HG02840 (cell line): Measurements from ENCODE around the gene MACIR.

Experiments used
- ATAC-seq: cut with Tn5 transposase; IDR thresholded peaks from one replicate; pipeline ENCODE4 v1.9.1; 2021; ENCODE audit warnings: mild to moderate bottlenecking, moderate library complexity, moderate number of reproducible peaks; ENCODE audit not compliant: unreplicated experiment, low FRiP score

Gene MACIR

GRCh38 chr5:103244398-103244797, 14.2 kb upstream of the MACIR start:
- no peak for ATAC-seq

GRCh38 chr5:103245761-103246160, 12.8 kb upstream of the MACIR start:
- no peak for ATAC-seq

GRCh38 chr5:103247118-103247517, 11.4 kb upstream of the MACIR start:
- ATAC-seq, result no peak

GRCh38 chr5:103249068-103249467, 9.5 kb upstream of the MACIR start:
- no peak for ATAC-seq

- ATAC-seq, result no peak
These were observed 3.6 kb upstream of the MACIR start for GRCh38 chr5:103254921-103255320.

- no peak for ATAC-seq
These were observed 2.9 kb upstream of the MACIR start for GRCh38 chr5:103255691-103256090.

GRCh38 chr5:103256178-103256577, 2.4 kb upstream of the MACIR start:
- ATAC-seq, result no peak

- peak; percentile 36 for ATAC-seq
These were observed 568 bp downstream of the MACIR start for GRCh38 chr5:103258957-103259704.

- no peak for ATAC-seq
These were observed 1.3 kb downstream of the MACIR start for GRCh38 chr5:103259705-103260355.

- ATAC-seq, result peak; percentile 37
These were observed 2.4 kb downstream of the MACIR start for GRCh38 chr5:103260951-103261350.

GRCh38 chr5:103262422-103262871, 3.9 kb downstream of the MACIR start:
- no peak for ATAC-seq

- no peak for ATAC-seq
These were observed 4.5 kb downstream of the MACIR start for GRCh38 chr5:103263054-103263453.

GRCh38 chr5:103264508-103264907, 5.9 kb downstream of the MACIR start:
- no peak for ATAC-seq

- no peak for ATAC-seq
These were observed 12.0 kb downstream of the MACIR start for GRCh38 chr5:103270581-103270980.

GRCh38 chr5:103271570-103272289, 13.2 kb downstream of the MACIR start:
- ATAC-seq, result no peak

GRCh38 chr5:103272377-103272776, 13.8 kb downstream of the MACIR start:
- no peak for ATAC-seq

- no peak for ATAC-seq
These were observed 15.4 kb downstream of the MACIR start for GRCh38 chr5:103273952-103274351.

GRCh38 chr5:103275851-103276250, 17.3 kb downstream of the MACIR start:
- no peak for ATAC-seq

GRCh38 chr5:103280967-103281366, 22.4 kb downstream of the MACIR start:
- ATAC-seq, result no peak

GRCh38 chr5:103283120-103283519, 24.6 kb downstream of the MACIR start:
- ATAC-seq, result no peak

- no peak for ATAC-seq
These were observed 25.3 kb downstream of the MACIR start for GRCh38 chr5:103283869-103284268.
